ENCODE results near the gene PDE8A. TPM values are rescaled to one million over a fixed set of nuclear protein-coding genes. Genes with fewer than 3 reads are reported as not detected.

PDE8A gene
- total RNA-seq, 1 donor from 2014 or later, result 80.0 TPM

DNA sequence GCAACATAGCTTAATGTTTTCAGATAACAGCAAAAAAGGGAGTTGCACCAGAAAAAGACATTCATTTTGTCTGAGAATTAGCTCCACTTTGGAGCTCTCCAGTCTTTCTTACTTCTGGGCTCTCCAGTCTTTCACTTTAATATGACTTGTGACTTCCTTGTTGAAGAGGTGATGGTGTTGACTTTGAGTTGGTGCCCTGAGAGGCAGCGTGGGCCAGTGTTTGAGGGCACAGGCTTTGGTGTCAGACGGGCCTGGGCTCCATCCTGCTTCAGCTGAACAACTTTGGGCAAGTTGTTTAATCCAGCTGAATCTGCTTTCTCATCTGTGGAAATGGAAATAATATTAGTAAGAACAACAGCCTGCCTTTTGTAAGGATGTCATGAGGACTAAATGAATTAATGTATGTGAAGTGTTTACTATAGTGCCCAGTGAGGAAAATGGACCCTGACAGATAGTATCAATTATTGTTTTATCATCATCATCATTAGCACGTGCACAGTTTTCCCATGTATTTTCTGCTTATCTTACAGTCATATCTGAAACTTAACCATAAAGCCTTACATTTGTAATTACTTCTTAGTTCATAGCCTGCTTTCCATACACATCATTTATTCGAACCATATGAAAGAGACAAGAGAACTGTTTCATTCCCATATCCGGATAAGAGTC lies 108.4 kb downstream of the PDE8A start:
- DNase-seq (ENCODE audit: low spot score), result no peak

- DNase-seq (ENCODE audit: low spot score), result no peak
Observed at GRCh38 chr15:85091990-85092389, 110.3 kb downstream of the PDE8A start.

- DNase-seq (ENCODE audit: low spot score), result no peak
Observed at GRCh38 chr15:85094685-85095084, 113.0 kb downstream of the PDE8A start.

GRCh38 chr15:85095566-85095965 lies 113.9 kb downstream of the PDE8A start:
- no peak for DNase-seq (ENCODE audit: low spot score)

DNA sequence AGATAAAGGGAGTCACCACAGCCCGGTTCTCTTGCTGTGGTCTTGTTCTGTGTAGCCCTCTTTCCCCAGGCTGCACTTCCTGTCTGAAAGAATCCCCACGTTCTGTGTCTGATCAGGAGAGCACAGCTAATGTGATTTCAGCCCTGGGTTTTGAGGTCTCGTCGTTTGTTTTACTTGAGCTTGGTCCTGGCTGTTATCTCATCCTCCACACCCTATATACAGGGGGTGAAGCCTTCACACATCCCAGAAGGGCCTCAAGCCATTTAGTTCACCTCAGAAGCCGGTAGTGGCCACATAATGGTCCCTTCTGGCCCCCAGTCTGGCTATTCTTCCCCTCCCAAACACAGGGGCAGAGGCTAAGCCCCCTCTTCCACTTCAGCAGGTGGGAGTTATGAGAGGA lies 115.6 kb downstream of the PDE8A start:
- DNase-seq (ENCODE audit: low spot score), result no peak

- no peak for DNase-seq (ENCODE audit: low spot score)
Observed at GRCh38 chr15:85097725-85098124, 116.1 kb downstream of the PDE8A start.

DNA sequence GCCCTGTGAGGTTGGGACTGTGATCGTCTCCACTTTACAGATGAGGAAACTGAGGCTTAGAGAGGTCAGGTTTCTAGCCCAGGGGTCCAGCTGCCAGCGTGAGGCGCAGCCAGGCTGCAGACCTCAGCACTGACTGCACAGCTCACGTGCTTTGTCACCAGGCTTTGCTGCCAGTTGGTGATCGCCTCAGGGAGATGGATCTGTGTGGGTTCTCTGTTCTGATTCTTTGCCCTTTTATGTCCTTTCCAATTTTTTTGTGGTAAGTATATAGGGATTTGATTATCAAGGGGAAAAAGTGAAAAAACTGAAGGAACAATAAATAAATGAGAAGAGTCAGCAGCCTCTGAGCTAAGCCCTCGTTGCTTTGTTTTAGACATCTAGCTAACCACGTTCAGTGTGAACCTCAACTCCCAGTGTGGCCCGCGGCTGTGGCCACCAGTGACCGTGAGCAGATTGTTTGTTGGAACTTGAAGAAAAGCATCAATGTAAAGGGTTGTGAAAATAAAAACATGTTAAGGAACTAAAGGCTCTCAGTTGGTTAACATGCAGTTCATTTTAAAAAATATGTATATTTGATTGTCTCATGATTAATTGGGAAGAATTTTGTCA lies 117.6 kb downstream of the PDE8A start:
- DNase-seq (ENCODE audit: low spot score), result no peak

DNA sequence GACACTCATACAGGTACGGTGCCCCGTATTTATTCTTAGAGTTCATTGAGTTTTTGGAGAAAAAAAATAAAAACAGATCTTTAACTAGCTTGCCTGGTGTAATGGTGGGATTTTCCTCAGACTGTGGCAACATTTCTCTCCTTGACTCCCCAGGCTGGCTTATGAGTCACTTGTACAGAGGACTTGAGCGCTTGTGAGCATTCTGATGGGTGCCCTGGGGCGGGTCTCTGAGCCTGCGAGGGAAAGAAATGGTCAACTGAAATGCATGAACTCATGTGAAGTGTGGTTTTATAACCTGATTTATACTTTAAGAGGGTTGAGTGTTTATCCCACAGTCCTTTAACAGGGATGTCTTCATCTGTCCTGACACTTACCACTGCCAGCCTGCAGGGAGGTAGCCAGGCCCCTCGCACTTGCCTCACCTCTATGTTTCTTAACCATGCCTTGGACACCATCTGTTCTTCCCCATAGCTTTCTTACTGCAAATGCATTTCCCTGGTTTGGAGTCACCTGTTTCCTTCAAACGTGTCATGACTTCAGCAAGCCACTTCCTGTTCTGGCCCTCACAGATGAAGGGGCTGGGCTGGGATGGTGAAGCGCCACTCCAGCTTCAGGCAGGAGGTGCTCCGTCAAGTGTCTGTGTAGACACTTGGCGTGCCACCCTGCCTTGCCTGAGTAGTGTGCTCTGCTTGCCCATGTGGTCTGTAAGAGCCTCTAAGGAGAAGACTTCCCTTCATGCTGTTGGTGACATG lies 118.7 kb downstream of the PDE8A start:
- no peak for DNase-seq (ENCODE audit: low spot score)

GRCh38 chr15:85104584-85104983 lies 122.9 kb downstream of the PDE8A start:
- DNase-seq (ENCODE audit: low spot score), result no peak

- DNase-seq (ENCODE audit: low spot score), result no peak
Observed at GRCh38 chr15:85108136-85108535, 126.5 kb downstream of the PDE8A start.

DNA sequence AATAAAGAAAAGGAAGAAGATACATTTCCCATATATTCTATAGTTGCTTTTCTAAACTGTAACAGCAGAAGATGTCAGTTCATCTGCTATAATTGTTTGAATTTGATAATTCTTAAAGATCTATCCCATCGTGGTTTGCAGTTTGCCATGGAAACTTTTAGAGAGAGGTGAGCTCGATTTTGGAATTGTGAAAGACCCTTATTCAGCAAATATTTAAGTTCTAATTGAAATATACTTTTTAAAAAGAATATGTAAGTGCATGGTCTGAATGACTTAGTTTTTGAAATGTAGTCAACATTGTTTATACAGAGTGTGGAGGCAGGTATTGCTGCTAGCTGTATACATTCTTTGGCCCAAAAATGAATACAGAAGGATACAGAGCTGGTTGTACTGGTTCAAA lies 127.7 kb downstream of the PDE8A start:
- no peak for DNase-seq (ENCODE audit: low spot score)

DNA sequence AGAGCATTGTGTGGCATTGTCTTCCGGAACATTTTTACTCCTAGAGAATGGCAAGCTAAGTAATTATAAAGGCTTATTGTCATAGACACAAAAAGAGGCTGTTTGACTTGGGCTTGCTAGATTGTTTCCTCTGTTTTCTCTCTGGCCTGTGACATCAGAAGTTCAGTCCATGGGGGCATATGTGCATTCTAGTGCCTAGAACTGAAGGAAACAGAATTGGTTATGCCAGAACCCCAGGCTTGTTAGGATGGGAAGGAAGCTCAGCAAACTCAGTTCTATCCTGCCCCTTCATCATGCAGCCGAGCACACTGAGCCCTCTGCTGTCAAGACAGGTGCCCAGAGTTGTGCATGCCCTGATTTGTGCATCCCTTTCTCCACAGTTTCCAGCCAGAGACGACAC lies 131.3 kb downstream of the PDE8A start:
- no peak for DNase-seq (ENCODE audit: low spot score)

DNA sequence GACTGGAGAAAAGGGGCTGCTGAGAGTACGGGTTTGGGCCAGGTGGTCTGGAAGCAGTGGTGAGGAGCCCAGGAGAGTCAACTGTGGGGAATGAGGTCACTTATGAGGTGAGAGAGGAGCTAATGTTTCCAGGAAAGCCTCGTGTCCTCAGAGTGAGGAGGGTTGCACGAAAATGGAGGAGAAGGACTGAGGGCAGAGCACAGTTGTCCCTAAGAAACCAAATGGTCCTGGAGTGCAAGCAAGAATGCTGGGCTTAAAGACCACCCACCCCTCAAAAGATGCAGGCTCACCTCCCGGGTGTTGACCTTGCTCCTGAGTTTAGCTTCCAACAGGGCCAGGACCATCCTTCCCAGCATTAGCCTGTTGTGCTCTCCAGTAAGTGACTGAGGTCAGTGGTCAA lies 133.2 kb downstream of the PDE8A start:
- DNase-seq (ENCODE audit: low spot score), result no peak

GRCh38 chr15:85116066-85116465 lies 134.4 kb downstream of the PDE8A start:
- DNase-seq (ENCODE audit: low spot score), result no peak

DNA sequence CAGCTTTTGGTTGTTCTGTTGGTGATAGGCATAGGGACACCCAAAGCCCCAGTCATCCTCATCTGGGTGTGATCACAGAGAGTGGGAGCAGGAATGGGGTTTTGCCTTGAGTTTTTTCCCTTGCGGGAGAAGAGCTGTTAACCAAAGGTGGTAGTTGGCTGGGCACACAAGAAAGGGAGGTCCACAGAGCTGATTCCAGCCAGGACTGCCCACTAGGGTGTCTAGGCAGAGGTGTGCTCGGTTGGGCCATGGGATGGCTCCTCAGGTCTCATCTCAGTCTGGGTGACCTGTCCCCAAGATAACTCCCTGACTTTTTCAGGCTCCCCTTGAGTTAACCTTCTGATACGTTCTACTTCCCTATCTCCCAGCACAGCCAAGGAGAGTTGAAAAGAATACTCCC lies 134.8 kb downstream of the PDE8A start:
- no peak for DNase-seq (ENCODE audit: low spot score)

DNA sequence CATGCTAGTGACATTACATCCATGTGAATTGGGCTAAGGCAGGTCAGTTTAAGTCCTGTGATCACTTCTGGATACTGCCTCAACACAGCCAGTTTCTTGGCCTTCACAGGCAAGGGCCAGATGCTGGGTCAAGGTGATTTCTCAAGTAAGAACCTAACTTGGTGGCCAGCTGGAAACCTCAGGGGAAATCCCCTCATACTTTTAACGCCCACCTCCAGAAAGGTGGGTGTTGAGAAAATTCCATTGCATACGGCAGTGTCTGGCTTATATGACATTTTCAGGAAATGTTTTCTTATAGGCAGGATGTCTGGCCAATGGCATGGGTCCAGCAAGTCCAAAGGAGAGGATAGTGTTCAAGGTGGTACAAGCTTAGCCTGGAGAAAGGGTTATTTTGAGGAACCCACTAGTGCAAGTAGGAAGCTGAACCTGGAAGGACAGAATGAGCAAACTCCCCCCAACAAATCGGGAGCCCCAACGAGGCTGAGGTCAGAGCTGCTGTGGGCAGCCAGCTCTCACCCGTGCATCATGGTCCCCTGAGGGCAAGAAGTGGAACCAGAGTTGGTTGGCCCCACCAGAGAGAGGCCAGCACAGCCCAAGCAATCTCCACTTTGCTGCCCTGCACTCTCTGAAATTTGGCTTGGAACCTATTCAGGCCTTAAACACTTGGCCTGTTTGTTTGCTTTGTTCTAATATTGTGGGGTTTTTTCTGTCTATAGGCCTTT lies 135.4 kb downstream of the PDE8A start:
- DNase-seq (ENCODE audit: low spot score), result no peak

DNA sequence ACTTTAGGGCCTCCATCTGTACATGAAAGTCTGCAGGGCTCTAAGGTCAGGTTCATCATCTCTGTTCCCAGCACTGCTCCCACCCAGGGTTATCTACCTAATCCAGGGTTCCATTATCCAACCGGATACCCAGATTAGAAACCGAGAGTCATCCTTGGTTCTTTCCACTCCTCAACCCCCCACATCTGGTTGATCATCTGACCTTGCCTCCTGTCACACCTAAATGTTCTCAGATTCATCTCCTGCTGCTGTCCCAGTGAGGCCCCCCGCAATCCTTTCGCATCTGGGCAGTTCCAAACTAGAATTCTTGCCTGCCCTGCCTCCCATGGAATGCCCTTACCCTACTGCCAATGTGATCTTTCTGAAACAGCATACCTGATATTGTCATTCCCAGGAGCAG lies 136.5 kb downstream of the PDE8A start:
- no peak for DNase-seq (ENCODE audit: low spot score)

DNA sequence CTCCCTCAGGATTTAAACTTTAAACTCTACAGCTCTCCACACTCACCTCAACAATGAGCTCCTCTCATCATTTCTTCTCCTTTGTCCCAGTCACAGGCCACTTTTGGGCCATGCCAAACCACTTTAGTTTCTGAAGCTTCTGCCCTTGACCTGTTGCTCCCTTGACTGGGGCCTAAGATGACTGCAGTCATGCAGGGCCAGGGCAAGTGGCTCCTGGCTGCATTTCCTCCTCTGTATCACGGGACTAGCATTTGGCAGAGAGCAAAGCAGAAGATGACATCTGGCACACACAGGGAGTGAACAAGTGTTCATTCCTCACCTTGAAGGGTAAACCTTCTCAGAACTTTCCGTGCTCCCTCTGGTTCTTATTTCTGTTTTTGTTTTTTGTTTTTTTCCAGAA lies 136.9 kb downstream of the PDE8A start:
- DNase-seq (ENCODE audit: low spot score), result no peak

- no peak for DNase-seq (ENCODE audit: low spot score)
Observed at GRCh38 chr15:85120351-85121113, 138.9 kb downstream of the PDE8A start.

DNA sequence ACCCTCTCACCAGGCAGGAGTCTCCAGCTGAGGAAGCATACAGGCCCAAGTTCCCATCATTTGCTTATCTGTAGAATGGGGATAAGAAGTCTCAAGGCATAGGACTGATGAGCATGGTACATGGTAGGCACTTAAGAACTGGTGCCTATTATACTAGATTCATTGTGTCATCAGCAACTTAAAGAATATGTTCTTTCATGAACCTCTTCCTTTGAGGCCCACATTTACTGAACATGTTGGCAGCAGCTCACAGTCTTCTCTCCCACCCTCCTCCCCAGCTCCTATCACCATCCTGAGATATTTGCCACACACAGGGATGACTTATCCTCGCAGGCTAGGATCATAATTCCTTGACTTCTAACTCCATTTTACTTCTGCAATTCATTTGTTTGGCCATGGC lies 142.5 kb downstream of the PDE8A start:
- DNase-seq (ENCODE audit: low spot score), result no peak

- DNase-seq (ENCODE audit: low spot score), result no peak
Observed at GRCh38 chr15:85125056-85125661, 143.5 kb downstream of the PDE8A start.

All from mucosa of gallbladder (tissue), 1 donor.